Testis (tissue), 2 donors: Measurements from ENCODE around the gene PRM3.

ENCODE experiments used
- POLR2A ChIP-seq: fragments of 450-650 bp; IDR thresholded peaks from one replicate; pipeline ENCODE4 v1.6.1; 2017; ENCODE audit warnings: antibody characterized with exemption, mild to moderate bottlenecking, moderate library complexity
- TF ChIP-seq, protein P1 (sequence below), 3 experiments: fragments of 450-650 bp in 2 of 3; fragments of 200-600 bp in 1 of 3; sonication (generic) in 1 of 3; IDR thresholded peaks; one replicate each; pipeline ENCODE4 v1.5.1; 2016 to 2019; ENCODE audit warnings: antibody characterized with exemption in 3 of 3, mild to moderate bottlenecking in 2 of 3, moderate library complexity in 1 of 3

DNA sequence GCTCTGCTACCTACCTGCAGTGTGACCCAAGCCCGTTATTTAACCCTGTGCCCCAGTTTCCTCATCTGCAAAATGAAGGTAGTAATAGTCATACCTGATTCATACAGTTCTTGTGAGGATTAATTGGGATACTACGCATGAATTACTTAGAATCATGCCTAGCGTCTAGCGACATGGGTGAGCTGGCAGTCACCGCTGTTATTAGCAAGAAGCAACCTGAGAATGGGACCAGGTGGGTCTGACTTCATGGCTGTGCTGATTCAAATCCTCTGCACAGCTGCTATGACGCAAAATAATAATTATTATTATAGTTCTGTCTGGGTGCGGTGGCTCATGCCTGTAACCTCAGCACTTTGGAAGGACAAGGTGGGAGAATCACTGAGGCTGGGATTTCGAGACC lies 25.3 kb downstream of the PRM3 start:
- TF ChIP-seq, protein P1, sequence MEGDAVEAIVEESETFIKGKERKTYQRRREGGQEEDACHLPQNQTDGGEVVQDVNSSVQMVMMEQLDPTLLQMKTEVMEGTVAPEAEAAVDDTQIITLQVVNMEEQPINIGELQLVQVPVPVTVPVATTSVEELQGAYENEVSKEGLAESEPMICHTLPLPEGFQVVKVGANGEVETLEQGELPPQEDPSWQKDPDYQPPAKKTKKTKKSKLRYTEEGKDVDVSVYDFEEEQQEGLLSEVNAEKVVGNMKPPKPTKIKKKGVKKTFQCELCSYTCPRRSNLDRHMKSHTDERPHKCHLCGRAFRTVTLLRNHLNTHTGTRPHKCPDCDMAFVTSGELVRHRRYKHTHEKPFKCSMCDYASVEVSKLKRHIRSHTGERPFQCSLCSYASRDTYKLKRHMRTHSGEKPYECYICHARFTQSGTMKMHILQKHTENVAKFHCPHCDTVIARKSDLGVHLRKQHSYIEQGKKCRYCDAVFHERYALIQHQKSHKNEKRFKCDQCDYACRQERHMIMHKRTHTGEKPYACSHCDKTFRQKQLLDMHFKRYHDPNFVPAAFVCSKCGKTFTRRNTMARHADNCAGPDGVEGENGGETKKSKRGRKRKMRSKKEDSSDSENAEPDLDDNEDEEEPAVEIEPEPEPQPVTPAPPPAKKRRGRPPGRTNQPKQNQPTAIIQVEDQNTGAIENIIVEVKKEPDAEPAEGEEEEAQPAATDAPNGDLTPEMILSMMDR (IDR thresholded peaks at IDR 0.05) = no peak
- no peak for TF ChIP-seq POLR2A
